HEK293T (cell line): ENCODE data around the gene KIF5C.

Source experiments
- ARNT ChIP-seq: fragments of 450-650 bp; IDR thresholded peaks from 2 replicates; pipeline ENCODE4 v1.6.1; 2017; ENCODE audit warnings: mild to moderate bottlenecking
- BHLHE40 ChIP-seq: fragments of 450-650 bp; IDR thresholded peaks from 2 replicates; pipeline ENCODE4 v1.6.1; 2016; ENCODE audit warnings: mild to moderate bottlenecking, moderate library complexity, borderline replicate concordance
- ELF4 ChIP-seq: fragments of 450-650 bp; IDR thresholded peaks from 2 replicates; pipeline ENCODE4 v1.6.1; 2017; ENCODE audit warnings: antibody characterized with exemption
- FOXA1 ChIP-seq: fragments of 450-650 bp; IDR thresholded peaks from 2 replicates; pipeline ENCODE4 v1.6.1; 2016; ENCODE audit warnings: mild to moderate bottlenecking
- FOXK2 ChIP-seq: fragments of 450-650 bp; IDR thresholded peaks from 2 replicates; pipeline ENCODE4 v1.6.1; 2016; ENCODE audit warnings: mild to moderate bottlenecking
- FOXM1 ChIP-seq: fragments of 450-650 bp; IDR thresholded peaks from 2 replicates; pipeline ENCODE4 v1.6.1; 2017; ENCODE audit warnings: mild to moderate bottlenecking, borderline replicate concordance
- LEF1 ChIP-seq: fragments of 450-650 bp; IDR thresholded peaks from 2 replicates; pipeline ENCODE4 v1.6.1; 2017; ENCODE audit warnings: mild to moderate bottlenecking, borderline replicate concordance
- NFRKB ChIP-seq: fragments of 450-650 bp; IDR thresholded peaks from 2 replicates; pipeline ENCODE4 v1.6.1; 2016; ENCODE audit warnings: mild to moderate bottlenecking, moderate library complexity
- PKNOX1 ChIP-seq: fragments of 450-650 bp; IDR thresholded peaks from 2 replicates; pipeline ENCODE4 v1.6.1; 2016
- SP1 ChIP-seq: fragments of 450-650 bp; IDR thresholded peaks from 2 replicates; pipeline ENCODE4 v1.6.1; 2017
- SUZ12 ChIP-seq: fragments of 450-650 bp; IDR thresholded peaks from 2 replicates; pipeline ENCODE4 v1.6.1; 2016; ENCODE audit warnings: mild to moderate bottlenecking
- TARDBP ChIP-seq: fragments of 450-650 bp; IDR thresholded peaks from 2 replicates; pipeline ENCODE4 v1.6.1; 2016
- ZNF384 ChIP-seq: fragments of 450-650 bp; IDR thresholded peaks from 2 replicates; pipeline ENCODE4 v1.6.1; 2016

- TF ChIP-seq BHLHE40 (no peak), LEF1 (no peak), PKNOX1 (no peak), FOXM1 (no peak), SUZ12 (no peak), SP1 (no peak), FOXA1 (no peak), ARNT (no peak), ZNF384 (no peak), ELF4 (no peak), NFRKB (no peak), TARDBP (no peak), FOXK2 (no peak)
Observed at GRCh38 chr2:148848146-148848545, 26.9 kb upstream of the KIF5C start.
